HG03108 (cell line): ENCODE data around the gene NTRK1.
"Not testable (repeated sequence)": the region's sequence is repeated elsewhere in the genome, so short reads cannot be mapped to it uniquely, and the experiment has no call there.

Source experiments
- ATAC-seq: cut with Tn5 transposase; IDR thresholded peaks from one replicate; pipeline ENCODE4 v1.9.1; 2021; ENCODE audit warnings: moderate library complexity; ENCODE audit not compliant: unreplicated experiment

The NTRK1 gene

GRCh38 chr1:156911577-156912298 is 51.1 kb downstream of the NTRK1 start:
- no peak for ATAC-seq

GRCh38 chr1:156912310-156912709 is 51.6 kb downstream of the NTRK1 start:
- ATAC-seq, result no peak

GRCh38 chr1:156912861-156913808 is 52.5 kb downstream of the NTRK1 start:
- ATAC-seq, result no peak

GRCh38 chr1:156913809-156914387 is 53.2 kb downstream of the NTRK1 start:
- ATAC-seq, result no peak

- ATAC-seq, result no peak
These were observed 53.8 kb downstream of the NTRK1 start for GRCh38 chr1:156914440-156914856.

- ATAC-seq, result no peak
These were observed 59.8 kb downstream of the NTRK1 start, which contains the start of gene LRRC71 for GRCh38 chr1:156920233-156921052. Gene LRRC71, plus strand, starts transcription at chr1:156920632. Its CDS starts 172 bp downstream, at chr1:156920804.

- ATAC-seq, result no peak
These were observed 60.4 kb downstream of the NTRK1 start for GRCh38 chr1:156921053-156921529.

- ATAC-seq, result no peak
These were observed 62.5 kb downstream of the NTRK1 start for GRCh38 chr1:156922986-156923669.

- no peak for ATAC-seq
These were observed 63.2 kb downstream of the NTRK1 start for GRCh38 chr1:156923670-156924477.

GRCh38 chr1:156924478-156925153 is 64.0 kb downstream of the NTRK1 start:
- ATAC-seq, result no peak

- ATAC-seq, result no peak
These were observed 64.7 kb downstream of the NTRK1 start for GRCh38 chr1:156925154-156926010.

- no peak for ATAC-seq
These were observed 65.5 kb downstream of the NTRK1 start for GRCh38 chr1:156926175-156926574.

GRCh38 chr1:156926695-156927094 is 66.0 kb downstream of the NTRK1 start:
- not testable (repeated sequence) for ATAC-seq

GRCh38 chr1:156927215-156928042 is 66.8 kb downstream of the NTRK1 start:
- ATAC-seq, result no peak

GRCh38 chr1:156928043-156928602 is 67.5 kb downstream of the NTRK1 start:
- no peak for ATAC-seq

GRCh38 chr1:156929596-156930238 is 69.1 kb downstream of the NTRK1 start:
- no peak for ATAC-seq
